ENCODE results near the gene ITGB4.

Gene ITGB4

DNA sequence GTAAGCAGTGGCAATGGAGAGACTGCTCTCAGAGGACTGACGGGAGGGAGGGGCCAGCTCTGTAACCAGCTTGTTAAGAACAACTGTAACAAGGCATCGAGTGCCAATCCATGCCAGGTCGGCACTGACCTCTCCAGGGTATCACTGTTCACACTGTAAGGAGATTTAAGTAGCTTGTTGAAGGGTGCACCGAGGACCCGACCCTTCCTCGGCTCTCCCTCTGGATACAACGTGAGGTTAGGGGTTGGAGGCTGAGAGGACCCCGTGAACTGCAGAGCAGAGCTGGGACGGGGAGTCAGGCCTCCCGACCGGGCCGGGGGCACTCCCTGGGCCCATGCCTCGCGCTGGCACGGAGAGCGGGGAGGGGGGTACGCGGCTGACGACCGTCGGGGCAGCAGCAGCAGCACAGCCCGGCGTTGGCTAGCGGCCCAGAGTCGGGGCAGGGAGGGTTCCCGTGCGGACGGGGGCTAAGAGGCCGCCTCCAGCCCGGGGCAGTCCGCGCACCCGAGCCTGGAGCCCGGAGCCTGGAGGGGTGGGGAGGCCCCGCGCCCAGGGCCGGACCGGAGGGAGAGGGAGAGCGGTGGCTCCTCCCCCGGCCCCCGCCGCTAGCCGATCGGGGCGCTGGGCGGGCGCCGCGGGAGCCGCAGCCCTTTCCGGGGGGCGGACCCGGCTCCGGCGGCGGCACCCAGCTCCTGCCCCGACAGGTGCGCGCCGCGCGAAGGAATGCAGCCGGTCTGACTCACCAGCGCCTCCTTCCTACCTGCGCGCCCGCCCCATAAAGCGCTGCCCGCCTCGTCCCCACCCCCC lies at the start of gene ITGB4:
Gene ITGB4 (plus strand): TSS at position 804 of the 807 bp plus-strand sequence. CDS start 3,245 bp downstream, outside the sequence.
- peak; percentile 35 for DNase-seq

DNA sequence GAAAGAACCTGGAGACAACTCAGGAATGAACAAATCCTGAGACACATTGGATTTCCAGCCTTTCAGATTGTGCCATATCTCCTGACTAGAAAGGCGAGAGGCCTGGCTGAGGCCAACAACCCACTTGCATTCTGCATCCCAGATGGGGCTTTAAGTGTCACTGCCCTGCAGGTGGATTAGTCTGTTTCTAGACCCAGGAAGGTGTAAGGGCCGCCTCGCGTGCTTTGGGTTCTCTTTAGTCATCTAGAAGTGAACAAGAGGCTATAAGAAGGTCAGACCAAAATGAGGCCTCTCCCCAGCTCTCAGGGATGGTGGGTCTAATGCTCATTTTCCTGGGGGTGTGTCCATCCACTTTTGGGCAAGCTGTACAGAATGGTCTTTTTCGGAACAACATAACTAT lies 49.2 kb upstream of the ITGB4 start:
- no peak for DNase-seq

DNA sequence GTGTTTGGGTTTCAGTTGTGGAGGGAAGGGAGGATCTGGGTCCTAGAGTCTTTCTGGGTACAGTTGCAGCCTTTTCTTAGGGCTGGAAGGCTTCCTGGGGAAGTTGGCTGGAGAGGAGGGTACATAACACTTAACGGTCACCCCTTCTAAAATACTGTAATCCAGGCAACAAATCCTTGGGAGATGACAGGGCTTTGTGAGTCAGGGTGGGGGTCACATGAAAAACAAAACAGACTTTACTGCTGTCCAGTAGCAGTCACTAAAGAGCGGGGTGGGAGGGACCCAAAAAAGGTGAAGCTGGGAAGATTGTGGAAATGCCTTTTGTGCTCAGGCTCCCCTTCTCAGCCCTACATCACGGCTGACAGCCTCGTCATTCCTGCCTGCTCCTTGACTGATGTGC lies 47.8 kb upstream of the ITGB4 start:
- no peak for DNase-seq

DNA sequence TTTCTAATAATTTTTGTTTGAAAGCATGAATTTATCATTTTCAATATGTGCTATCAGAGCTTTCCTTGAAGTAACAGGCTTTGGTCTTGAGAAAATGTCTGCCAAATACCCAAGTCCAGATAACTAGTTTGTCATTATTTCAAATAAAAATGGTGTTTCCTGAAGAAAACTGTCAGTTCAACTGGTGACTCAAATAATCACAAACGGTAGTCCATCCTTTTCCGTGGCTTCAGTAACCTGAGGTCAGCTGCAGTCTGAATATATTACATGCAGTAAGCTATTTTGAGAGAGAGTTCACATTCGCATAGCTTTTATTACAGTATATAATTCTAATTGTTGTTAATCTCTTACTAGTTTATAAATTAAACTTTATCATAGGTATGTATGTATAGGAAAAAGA lies 44.8 kb upstream of the ITGB4 start:
- DNase-seq = no peak

DNA sequence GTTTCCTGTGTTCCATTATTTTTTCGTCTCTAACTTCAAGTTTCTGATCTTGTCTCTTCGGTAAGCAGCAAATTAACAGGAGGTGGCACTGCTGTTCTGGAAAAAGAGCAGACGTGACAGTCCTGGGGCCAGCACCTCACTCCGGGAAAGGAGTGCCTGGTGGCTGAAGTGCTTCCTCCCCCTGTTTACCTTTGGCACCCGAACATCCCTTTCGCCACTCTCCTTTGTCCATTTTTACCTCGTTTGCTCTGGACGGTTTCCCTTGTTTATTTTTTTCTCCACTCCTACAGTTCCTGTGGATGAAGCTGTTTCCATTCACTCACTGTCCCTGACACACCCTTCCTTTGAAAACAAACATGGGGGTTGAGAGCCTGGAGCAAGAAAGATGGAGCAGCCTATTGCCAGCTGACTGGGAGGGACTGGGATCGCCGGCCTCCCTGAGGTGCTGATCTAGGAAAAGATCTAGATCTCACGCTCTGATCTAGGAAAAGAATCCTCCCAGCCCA lies 41.5 kb upstream of the ITGB4 start:
- no peak for DNase-seq

DNA sequence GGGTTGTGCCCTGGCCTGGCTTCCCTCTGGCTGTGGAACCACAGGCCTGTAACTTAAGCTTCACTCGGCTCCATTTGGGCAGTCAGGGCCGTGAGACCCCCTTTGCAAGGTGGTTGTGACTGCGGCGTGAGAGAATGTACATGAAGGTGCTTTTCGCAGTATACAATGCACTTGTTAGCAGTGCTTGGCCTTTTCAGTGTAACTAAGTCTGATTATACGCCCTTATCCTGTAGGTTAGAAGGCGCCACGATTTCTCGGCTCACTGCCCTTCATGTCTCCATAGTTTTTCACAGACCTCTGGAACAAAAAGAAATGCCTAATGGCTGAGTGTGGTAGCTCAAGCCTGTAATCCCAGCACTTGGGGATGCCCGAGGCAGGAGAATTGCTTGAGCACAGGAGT lies 40.8 kb upstream of the ITGB4 start:
- no peak for DNase-seq

DNA sequence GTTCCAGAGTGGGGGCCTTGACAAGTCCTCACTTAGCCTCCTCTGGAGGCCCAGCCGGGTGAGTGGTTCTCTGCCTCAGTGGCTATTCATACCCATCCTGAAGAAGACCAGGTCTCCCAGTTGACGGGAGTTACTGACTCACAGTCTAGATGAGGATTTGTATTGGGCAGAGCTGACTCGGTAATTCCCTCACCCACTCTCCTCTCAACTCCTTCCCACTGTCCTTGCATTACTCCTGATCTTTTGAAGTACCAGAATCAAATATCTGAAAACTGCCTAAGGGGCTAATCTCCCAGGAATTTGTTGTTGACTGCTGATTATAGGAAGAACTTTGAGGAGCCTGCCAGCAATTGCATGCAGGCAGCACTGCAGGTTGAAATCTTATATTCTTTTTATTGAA lies 40.0 kb upstream of the ITGB4 start:
- no peak for DNase-seq

DNA sequence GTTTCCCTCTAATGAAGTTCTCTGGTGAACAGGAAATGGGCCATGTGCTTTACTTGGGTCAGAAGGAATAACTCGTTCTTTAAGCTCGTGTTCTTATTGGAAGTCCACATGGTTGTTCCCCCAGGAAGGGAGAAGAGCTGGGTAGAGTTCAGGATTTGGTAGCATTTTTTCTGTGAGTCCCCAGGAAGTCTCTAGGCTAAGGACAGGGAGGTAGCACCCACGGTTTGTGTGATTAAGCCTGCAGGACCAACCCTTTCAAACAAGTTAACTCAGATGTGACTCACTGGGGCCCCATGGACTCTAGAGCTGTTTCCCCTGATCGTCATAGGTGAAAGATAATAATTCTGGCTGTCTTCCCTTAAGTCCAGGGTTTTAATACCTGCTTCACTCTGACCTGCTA lies 37.7 kb upstream of the ITGB4 start:
- no peak for DNase-seq

DNA sequence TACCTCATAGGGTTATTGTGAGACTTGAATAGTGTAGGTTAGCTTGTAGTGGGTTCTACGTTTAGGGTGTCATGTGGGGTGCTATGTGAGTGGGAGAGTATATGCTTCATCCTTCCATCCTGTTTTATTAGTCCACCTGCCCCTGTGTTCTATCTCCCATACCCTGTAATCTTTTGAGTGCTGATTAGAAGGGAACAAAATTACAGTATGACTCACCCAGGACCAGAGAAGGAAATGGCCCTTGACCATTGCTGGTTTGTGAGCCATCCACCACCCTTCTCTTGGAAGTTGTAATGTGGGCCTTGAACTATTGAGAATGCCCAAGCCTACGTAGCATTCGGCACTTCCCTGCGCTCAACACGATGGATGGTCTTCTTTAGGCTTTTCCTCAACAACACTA lies 37.0 kb upstream of the ITGB4 start:
- no peak for DNase-seq

DNA sequence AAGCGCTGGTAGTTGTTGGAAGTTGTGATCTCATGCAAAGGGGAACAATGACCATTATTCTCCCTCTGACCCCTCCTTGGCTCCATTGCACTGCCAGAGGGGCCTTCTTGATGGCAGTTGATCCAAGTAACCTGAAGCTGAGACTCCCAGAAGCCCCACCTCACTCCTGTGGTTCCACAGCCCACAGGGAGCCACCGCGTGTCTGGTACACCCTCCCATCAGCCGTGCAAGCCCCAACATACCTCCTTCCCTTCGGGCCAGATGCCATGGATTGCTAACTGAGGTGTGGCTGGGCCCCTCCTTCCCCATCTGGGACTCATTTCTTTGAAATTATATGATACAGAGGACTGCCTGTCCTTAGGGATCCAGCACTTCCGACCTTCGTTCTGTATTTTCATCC lies 36.3 kb upstream of the ITGB4 start:
- no peak for DNase-seq

DNA sequence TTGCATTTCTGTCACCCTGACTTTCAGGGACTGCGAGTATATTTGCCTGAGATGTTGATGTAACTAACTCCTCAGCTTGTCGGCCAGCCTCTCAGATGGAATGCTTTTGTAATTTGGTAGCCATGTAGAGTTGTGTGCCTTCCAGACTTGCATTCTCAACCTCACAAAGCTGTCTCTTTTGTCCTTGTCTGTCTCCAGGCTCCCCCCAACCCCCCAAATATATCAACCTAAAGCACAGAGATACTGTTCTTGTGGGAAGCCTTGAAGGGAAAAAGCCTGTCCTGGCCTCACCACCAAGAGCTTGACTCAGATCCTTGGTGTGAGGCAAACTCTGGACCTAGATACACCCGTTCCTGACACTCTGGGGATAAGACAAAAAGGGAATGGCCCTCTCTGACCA lies 35.8 kb upstream of the ITGB4 start:
- no peak for DNase-seq

DNA sequence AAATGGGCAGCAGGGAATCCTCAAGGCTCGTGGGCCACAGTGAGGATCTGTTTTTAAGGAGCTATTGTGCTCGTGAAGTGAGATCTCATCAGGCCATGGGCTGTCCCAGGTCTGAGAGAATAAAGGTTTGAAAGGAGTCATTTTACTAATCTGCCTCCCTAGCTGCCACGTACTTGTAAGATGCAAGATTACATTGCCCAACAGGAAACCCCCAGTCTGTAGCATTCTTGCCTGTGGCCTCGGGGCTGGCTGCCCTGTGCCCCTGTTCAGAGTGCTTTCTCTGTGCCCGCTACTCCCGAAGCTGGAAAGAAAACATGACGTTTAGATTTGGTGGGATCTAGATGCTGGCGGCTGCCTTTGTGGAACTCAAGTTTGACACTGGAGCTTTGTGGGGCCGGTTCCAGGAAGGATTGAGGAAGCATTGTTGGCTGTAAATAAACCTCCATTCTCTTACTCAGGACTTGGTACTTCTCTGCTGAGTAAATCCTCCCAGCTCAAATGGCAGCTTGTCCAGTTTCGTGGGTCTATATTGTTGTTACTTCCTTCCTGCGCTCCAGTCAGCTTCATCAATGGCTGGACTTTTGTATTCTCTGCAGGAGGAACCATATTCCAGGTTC lies 32.9 kb upstream of the ITGB4 start:
- DNase-seq = no peak

DNA sequence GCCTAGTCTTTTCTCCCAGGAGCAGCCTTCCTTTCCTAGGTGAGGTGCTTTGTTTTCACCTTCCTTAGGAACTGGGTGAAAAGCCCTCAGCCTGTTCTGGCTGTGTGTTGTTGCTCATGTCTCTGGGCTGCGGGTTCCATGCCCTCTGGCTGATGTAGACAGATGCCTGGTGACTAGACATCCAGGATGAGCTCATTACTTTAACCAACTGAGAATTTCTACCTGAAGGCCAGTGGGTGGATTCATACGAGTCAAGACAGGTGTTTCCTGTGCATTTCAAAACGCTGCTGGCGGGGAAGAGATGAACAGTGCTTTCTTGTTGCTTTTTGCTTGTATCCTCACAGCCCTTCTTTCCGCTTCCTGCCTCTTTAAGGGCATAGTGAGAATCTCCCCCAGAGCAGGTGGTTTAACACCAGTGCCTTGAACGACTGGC lies 31.8 kb upstream of the ITGB4 start:
- DNase-seq = no peak

DNA sequence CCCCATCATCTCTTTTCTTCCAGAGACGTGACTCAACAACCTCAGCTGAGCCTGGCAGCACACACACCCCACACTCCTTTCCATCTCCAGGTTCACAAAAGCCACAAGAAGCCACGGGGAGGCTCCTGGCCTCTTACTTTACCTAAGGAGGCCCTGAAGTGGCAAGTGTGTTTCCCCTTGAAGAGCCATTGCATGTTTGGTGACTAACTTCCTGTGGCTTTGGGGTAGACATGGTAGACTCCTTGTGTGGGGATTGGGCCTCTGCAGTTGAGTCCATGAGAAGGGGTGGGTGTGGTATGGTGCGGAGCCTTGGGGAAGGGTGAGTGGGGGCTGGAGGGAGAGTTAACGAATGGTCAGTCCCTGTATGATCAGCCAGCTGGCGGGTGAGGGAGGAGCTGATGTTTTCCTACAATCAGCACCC lies 29.9 kb upstream of the ITGB4 start:
- DNase-seq = no peak

DNA sequence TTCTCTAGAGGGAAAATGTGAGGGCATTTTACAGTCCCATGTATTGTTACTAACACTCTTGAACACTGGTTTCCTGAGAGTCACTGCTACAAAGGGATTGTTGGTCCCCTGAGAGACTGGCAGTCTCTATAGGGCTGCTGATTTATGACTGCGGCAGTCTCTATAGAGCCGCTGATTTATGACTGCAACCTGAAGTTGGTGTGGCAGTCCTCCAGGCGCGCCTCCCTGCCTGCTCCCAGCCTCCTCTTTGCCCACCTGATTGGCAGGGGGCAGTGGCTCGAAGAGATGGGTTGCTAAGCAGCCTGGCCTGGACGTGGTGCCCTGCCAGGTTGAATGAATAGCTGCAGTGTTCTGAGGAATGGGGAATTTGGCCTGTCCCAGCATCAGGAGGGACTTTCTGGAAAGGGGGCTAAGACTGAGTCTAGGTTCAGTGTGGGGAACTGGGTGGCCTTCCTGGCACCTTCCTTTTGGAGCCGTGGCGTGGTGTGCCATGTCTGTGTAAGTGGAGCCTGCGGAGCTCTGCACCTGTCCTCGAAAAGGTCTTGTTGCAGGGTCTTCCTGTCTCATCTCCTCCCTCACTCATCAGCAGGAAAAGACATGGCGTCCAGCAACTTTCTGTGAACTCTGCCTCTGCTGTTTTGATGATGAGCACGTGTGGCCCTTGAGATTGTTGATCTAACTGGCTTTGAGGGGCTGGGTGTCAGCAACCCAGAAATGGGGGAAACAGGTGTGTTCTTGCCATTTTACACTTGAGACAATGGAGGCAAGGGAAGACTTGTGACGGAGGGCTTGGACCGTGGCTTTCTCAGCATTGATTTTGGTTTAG lies 29.2 kb upstream of the ITGB4 start:
- no peak for DNase-seq

DNA sequence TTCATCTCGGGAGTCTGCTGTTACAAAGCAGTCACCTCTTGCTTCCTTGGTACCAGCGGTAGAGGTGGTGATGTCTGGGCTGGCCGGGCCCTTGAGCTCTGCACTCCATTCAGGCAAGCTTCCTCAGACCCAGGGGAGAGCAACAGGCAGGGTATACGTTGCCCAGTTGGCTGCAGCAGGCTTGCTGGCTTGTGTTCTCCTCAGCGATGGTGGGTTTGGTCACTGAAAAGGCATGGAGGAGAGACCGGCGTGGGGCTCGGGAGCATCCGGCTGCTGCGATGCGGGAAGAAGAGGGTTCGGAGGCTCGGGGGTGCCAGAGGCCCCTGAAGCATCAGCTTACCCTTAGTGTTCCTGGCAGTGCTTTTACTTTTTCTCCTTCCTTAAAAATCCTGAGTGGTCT lies 28.3 kb upstream of the ITGB4 start:
- no peak for DNase-seq

DNA sequence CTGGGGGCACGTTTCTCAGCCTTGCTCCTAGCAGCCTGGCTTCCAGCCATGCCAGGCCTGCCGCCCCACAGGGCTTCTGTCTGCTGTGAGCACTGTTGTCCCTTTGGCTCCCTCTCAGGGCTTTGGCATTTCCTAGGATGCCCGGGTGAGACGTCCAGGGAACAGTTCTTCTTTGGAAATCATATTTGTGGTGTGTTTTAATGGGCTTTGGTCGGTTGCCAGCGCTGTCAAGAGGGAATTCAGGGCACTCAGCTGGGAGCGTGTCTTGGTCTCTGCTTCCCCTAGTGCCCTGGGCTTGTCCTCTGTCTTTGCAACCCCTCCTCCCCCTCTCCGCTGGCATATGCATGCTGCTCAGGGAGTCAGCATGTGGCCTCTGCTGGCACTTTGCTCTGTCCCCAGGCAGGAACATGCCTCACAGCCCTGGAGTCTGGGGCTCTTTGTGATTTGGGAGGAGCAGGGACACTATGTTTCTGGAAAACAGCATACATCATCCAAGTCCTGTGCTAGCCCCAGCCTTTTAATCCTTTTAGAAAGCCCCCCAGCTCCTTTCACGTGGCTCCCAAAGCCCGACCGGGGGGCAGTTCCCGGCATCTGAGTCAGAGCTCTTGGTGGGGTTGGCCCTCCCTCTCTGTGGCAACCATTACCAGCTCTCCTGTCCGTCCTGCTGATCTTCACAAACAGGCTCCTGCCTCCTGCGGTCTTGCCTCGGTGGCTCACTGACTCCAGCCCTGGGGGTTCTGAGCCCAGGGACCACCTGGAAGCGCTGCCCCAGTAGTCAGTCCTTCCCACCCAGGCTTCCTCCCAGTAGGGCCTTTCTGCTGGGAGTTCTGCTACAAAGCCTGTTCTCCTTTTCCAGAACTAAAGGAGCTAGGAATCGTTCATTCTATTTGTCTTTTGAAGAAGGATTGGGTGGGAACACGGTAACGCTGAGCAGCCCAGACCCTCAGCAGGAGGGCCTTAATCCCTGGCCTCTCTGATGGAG lies 27.5 kb upstream of the ITGB4 start:
- DNase-seq = no peak

DNA sequence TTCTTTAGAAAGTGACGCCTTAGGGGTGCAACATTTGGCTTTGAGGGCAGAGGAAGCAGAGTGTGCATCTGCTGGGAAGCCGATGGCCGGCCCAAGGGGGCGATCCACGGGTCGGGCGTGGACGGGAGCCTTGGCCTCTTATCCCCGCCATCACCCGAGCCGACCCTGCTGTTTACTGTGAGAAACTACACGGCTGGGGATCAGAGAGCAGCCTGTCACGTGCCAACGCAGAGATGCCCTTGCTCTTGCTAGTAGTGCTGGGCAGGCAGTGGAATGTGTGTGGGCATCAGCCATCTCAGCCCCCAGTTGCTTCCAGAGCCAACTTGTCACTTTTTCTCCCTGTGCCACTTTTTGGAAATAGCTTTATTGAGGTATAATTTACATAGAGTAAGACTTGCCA lies 26.7 kb upstream of the ITGB4 start:
- no peak for DNase-seq

DNA sequence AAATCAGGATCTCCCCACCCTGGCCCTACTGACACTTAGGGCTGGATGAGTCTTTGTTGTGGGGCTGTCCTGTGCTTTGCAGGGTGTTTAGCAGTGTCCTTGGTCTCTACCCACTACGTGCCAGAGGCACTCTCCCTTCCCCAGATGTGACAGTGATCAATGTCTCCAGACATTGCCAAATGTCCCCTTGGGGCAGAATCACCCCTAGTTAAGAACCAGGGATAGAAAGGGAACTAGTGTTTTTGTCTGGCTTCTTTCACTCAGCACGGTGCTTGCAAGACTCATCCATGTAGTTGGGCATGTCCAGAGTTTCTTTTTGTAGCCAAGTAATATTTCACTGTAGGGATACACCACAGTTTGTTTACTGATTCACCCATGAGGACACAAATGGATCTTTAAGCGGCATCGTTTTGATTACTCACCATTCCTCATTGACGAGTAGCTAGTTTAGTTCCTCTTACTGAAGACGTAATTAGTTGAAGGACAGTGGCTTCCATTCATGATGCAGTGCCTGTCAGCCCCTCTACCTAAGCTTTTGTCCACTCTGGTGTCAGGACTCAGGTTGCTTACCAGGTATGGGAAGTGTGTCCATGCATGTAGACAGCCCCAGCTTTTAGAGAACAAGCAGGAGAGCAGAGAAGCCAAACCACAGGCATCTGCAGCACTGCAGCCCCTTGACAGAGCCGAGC lies 26.0 kb upstream of the ITGB4 start:
- no peak for DNase-seq

DNA sequence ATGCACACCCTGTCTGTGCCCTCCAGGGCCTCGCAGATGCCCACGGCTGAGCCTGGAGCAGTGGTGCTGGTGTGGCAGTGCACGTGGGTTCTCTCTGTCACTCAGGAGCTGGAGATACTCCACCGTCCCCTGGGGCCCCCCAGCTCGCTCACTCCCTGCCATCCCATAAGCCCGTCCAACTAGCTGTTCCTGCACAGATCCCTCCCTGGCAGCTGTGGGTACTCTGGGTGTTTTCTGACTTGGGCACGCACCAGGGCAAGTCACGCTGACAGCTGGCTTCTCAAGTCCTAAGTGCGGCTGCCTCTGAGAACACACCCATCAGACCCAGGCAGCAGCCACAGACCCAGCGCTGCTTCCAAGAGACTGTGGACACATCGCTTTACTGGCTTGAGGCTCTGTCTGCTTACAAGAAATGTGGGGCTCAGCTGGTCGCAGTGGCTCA lies 25.4 kb upstream of the ITGB4 start:
- DNase-seq = no peak

DNA sequence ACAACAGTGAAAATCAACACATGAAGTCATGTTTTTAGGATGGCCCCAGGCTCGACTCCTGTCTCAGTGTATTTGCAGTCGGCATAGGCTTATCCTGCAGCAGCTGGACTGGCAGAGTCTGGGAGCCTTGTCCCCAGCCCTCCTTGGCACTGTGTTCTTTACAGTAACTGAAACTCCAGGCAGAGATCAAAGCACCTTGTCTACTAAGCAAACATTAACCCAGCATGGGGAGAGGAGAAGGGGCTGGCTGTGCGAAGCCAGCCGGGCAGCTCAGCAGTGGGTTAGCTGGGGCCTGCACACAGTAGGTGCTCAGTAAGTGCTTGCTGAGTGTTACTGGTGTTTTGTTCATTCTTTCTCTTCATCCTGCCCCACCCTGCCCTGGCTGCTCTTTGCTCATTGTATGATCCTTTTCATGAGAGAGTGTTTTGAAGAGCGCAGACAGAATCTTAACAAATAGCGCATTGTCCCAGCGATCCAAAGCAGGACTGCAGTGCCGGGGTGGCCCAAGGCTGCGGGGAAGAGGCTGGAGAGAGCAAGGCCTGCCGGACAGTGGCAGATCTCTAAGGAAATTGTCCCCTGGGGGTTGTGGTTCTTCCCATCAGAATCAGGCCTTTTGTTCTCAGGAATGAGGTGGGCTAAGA lies 23.5 kb upstream of the ITGB4 start:
- no peak for DNase-seq

All from stimulated activated naive CD4-positive, alpha-beta T cell treated with Interleukin-2 at 50 U/mL for 16 hours (primary cell).